GM12873 (cell line): ENCODE results near the gene FKBP14.
A peak's percentile ranks its signal among the peaks of the same experiment; 100 is the strongest.

Experiments used
- TF ChIP-seq, protein P1 (sequence below): IDR thresholded peaks from 2 replicates; pipeline ENCODE4 v1.5.1; 2012; ENCODE audit warnings: low read depth, mild to moderate bottlenecking, moderate library complexity, low read length, control low read depth; ENCODE audit not compliant: insufficient read depth; ENCODE audit errors: missing control alignments

FKBP14 gene

DNA sequence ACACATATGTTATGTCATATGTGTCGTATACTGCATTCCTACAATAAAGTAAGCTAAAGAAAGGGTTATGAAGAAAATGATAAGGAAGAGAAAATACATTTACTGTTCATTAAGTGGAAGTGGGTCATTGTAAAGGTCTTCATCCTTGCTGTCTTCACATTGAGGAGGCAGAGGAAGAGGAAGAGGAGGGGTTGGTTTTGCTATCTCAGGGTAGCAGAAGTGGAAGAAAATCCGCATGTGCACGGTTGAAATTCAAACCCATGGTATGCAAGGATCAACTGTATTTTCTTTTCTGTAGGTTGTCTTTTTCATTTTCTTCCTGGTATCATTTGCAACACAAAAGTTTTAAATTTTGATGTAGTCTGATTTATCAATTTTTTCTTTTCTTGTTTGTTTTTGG lies 8.0 kb upstream of the FKBP14 start:
- TF ChIP-seq, protein P1, sequence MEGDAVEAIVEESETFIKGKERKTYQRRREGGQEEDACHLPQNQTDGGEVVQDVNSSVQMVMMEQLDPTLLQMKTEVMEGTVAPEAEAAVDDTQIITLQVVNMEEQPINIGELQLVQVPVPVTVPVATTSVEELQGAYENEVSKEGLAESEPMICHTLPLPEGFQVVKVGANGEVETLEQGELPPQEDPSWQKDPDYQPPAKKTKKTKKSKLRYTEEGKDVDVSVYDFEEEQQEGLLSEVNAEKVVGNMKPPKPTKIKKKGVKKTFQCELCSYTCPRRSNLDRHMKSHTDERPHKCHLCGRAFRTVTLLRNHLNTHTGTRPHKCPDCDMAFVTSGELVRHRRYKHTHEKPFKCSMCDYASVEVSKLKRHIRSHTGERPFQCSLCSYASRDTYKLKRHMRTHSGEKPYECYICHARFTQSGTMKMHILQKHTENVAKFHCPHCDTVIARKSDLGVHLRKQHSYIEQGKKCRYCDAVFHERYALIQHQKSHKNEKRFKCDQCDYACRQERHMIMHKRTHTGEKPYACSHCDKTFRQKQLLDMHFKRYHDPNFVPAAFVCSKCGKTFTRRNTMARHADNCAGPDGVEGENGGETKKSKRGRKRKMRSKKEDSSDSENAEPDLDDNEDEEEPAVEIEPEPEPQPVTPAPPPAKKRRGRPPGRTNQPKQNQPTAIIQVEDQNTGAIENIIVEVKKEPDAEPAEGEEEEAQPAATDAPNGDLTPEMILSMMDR = no peak

DNA sequence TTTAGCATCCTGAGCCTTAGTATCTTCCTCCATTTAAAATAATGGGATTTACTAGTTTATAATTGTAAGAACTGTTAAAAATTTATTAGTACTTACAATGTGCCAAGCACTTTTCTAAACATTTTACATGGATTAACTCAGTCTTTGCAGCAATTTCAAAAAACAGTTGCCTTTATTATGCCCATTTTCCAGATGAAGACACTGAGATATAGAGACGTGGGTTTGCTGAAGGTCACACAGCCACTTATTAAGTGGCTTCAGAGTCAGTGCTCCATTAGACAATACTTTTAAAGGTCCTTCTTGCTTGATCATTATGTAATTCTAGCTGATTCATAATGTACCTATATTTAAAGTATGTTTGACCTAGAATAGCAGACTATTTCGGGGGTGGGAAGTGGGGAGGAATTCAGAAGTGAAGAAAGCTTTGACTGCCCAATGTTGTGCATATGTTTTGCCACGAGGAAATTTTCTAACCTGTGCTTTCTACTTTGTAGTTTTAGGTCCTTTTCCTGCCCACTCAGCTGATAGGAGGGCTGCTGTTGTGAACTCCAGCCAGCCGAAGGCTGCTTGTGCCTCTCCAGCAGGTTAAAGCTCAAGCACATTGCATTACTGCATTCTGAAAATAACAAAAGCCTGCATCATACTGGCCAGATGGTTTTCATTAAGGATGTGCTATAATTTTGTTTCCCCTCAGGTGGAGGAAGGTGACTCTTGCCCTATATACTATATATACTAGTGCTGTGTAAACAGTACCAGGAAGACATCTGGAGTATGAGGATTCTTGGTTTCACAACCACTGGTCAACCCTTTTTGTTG lies 6.0 kb upstream of the FKBP14 start:
- TF ChIP-seq, protein P1 = no peak

DNA sequence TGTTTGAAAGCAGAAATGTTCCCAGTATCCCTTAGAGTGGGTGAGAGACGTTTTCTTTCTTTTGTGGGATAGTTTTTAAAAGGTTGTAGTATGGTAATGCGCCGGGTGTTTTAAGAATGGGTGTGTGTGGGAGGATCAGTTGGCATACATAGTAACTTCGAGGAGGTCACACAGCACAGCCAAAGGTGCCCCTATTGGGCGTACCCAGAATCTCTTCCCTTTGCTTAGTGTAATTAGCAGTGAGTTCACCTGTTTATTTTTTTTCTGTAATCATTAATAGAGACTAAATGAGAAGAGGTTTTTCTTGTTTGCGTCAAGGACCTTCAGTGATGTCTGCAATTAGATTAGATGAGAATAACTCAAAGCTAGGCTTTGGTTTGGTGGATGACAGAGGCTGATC lies 3.2 kb upstream of the FKBP14 start:
- TF ChIP-seq, protein P1 = peak; percentile 33

DNA sequence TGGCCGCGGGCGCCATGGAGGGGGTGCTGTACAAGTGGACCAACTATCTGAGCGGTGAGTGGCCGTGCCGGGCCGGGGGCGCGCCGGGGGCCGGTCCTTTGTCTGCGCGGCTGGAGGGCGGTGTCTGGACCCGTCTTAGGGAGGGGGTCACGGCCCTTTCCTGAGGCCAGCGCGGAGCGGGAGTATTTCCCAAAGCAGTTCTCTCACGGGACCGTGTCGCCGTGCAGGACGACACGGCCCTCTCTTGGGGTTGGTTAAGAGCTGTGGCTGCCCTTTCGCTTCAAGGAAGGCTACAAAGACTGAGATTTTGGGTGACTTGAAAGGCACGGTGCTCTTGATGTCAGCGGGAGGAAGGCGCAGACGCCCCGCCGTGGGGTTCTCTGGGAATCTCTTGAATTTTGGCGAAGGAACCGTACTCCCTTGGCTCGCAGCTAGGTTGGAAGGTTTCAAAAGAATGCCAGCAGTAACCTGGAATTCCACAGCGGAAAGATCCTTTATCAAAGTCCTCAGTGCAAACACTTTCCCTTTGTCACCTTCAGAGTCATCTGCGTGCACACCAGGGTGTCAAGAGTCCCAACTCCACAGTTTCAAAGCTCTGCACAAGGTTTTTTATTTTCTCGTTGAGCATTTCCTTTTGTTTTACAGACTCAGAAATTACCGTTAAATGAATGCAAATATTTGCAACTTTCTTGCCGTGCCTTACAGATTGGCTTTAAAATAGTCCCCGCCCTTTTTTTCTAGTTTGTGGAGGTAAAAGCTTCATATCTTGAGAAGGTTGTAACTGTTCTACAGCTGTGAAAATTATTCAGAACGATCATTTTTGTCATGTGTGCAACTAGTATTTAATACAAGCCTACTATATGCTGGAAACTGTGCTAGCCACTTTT lies 2.5 kb upstream of the FKBP14 start:
- TF ChIP-seq, protein P1 = peak; percentile 4

DNA sequence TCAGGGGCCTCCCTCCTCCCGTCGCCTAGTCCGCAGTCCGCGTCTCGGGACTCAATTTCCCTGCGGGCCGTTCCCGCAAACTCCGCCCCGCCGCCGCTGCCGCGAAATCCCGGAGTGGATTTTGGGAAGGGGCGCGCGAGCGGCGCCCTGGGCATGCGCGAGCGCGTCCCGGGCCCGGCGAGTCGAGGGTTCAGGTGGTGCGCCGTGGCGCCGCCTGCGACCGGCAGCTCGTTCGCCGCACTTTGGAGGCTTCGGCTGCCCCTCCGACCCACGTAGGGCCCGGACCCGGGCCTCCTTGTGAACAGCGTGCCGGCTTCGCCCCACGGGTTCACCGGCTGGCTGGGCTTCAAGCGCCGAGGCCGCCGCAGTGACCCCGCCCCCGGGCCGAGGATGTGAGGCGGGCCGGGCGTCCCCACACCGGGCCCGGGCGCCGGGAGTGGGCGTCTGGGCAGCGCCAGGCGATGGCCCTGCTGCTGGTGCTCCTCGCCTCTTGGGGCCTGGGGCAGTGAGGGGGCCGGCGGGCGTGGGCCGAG lies 1.8 kb upstream of the FKBP14 start, which contains the start of gene PLEKHA8:
TSS of gene PLEKHA8 (plus strand) at position 197 of the 533 bp plus-strand sequence. CDS start 351 bp downstream, outside the sequence.
- TF ChIP-seq, protein P1 = no peak

DNA sequence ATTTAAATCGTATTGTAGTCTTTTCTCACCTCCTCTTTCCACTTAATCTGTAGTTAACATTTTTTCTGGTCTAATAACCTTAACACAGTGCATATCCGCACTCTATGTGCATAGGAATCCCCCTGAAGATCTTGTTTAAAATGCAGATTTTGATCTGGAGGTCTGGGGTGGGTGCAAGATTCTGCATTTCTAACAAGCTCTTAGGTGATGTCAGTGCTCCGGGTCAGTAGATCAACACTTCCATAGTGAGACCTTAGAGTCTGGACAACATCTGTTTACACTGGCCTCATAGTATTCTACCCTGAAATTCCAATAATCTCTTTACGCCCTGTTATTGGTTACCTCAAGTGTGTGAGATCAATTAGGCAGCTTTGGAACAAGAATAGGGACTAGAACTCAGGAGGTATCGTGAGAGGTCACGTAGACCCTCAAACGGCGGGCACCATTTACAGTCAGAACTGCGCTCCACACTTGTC lies 1.3 kb upstream of the FKBP14 start:
- TF ChIP-seq, protein P1 = no peak

DNA sequence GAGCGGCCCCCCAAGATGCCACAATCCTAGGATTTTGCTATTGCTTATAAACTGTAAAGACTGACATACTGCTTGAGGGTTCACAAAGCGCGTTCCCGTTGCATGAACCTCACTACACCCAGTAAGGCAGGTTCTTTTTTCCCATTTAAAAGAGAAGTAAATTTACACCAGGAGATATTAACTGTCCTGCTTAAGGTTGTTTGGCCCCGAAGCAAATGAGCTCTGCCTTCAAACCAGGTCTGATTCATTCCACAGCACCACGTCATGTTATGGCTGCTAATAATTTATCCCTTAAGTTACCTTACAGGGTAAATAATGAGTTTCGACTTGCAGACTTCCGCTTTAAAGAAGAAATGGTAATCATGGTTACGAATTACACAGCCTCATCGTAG lies 559 bp upstream of the FKBP14 start:
- TF ChIP-seq, protein P1 = no peak
